ENCODE results near the gene NUP210L.

NUP210L gene

GRCh38 chr1:153970346-153970745, 184.5 kb downstream of the NUP210L start:
- Histone ChIP-seq H3K9me3 (ENCODE audit: control insufficient read depth, low read depth, low read length) (no peaks in the 10 kb centered on the region), H3K9ac (ENCODE audit: low read length) (no peak overlapping the region), H3K27ac (ENCODE audit: low read length) (no peak overlapping the region), H3K36me3 (ENCODE audit: control insufficient read depth, low read depth, low read length) (peaks cover 14% of the 10 kb centered on the region), H3K4me3 (ENCODE audit: low read length) (no peak overlapping the region), H3K27me3 (ENCODE audit: control insufficient read depth, insufficient read depth, low read length) (no peaks in the 10 kb centered on the region), H3K4me1 (ENCODE audit: control insufficient read depth, low read depth, low read length) (peaks cover 11% of the 10 kb centered on the region)

GRCh38 chr1:153968972-153969371, 185.9 kb downstream of the NUP210L start:
- H3K27ac ChIP-seq (ENCODE audit: low read length), result no peak overlapping the region
- peaks cover 11% of the 10 kb centered on the region for H3K4me1 ChIP-seq (ENCODE audit: control insufficient read depth, low read depth, low read length)
- peaks cover 3% of the 10 kb centered on the region for H3K36me3 ChIP-seq (ENCODE audit: control insufficient read depth, low read depth, low read length)
- H3K9me3 ChIP-seq (ENCODE audit: control insufficient read depth, low read depth, low read length), result no peaks in the 10 kb centered on the region
- peak overlapping the region; percentile 95 for H3K9ac ChIP-seq (ENCODE audit: low read length)
- no peaks in the 10 kb centered on the region for H3K27me3 ChIP-seq (ENCODE audit: control insufficient read depth, insufficient read depth, low read length)
- H3K4me3 ChIP-seq (ENCODE audit: low read length), result peak overlapping the region; percentile 86

- Histone ChIP-seq H3K9ac (ENCODE audit: low read length) (peak overlapping the region; percentile 95), H3K4me3 (ENCODE audit: low read length) (peak overlapping the region; percentile 86), H3K36me3 (ENCODE audit: control insufficient read depth, low read depth, low read length) (no peaks in the 10 kb centered on the region), H3K27me3 (ENCODE audit: control insufficient read depth, insufficient read depth, low read length) (no peaks in the 10 kb centered on the region), H3K4me1 (ENCODE audit: control insufficient read depth, low read depth, low read length) (peaks cover 11% of the 10 kb centered on the region), H3K9me3 (ENCODE audit: control insufficient read depth, low read depth, low read length) (no peaks in the 10 kb centered on the region), H3K27ac (ENCODE audit: low read length) (peak overlapping the region; percentile 90)
Observed at GRCh38 chr1:153968408-153968807, 186.5 kb downstream of the NUP210L start.

GRCh38 chr1:153968000-153968363, 186.9 kb downstream of the NUP210L start:
- peak overlapping the region; percentile 90 for H3K27ac ChIP-seq (ENCODE audit: low read length)
- H3K4me3 ChIP-seq (ENCODE audit: low read length), result peak overlapping the region; percentile 86
- no peaks in the 10 kb centered on the region for H3K36me3 ChIP-seq (ENCODE audit: control insufficient read depth, low read depth, low read length)
- H3K4me1 ChIP-seq (ENCODE audit: control insufficient read depth, low read depth, low read length), result peaks cover 11% of the 10 kb centered on the region
- no peaks in the 10 kb centered on the region for H3K27me3 ChIP-seq (ENCODE audit: control insufficient read depth, insufficient read depth, low read length)
- peak overlapping the region; percentile 95 for H3K9ac ChIP-seq (ENCODE audit: low read length)
- no peaks in the 10 kb centered on the region for H3K9me3 ChIP-seq (ENCODE audit: control insufficient read depth, low read depth, low read length)

- no peaks in the 10 kb centered on the region for H3K36me3 ChIP-seq (ENCODE audit: control insufficient read depth, low read depth, low read length)
- H3K27ac ChIP-seq (ENCODE audit: low read length), result peak within 1 kb of the TSS; percentile 90
- H3K9me3 ChIP-seq (ENCODE audit: control insufficient read depth, low read depth, low read length), result no peaks in the 10 kb centered on the region
- H3K9ac ChIP-seq (ENCODE audit: low read length), result peak within 1 kb of the TSS; percentile 95
- peak within 1 kb of the TSS; percentile 86 for H3K4me3 ChIP-seq (ENCODE audit: low read length)
- peaks cover 11% of the 10 kb centered on the region for H3K4me1 ChIP-seq (ENCODE audit: control insufficient read depth, low read depth, low read length)
- H3K27me3 ChIP-seq (ENCODE audit: control insufficient read depth, insufficient read depth, low read length), result no peaks in the 10 kb centered on the region
Observed at GRCh38 chr1:153967107-153967999, 187.5 kb downstream of the NUP210L start, which contains the start of gene CREB3L4. Gene CREB3L4, plus strand, starts transcription at chr1:153967902. Its CDS starts 624 bp downstream, at chr1:153968526.

GRCh38 chr1:153963850-153964331, 191.0 kb downstream of the NUP210L start:
- H3K4me1 ChIP-seq (ENCODE audit: control insufficient read depth, low read depth, low read length), result peaks cover 19% of the 10 kb centered on the region
- H3K27ac ChIP-seq (ENCODE audit: low read length), result peak overlapping the region; percentile 88
- H3K9me3 ChIP-seq (ENCODE audit: control insufficient read depth, low read depth, low read length), result no peaks in the 10 kb centered on the region
- peak overlapping the region; percentile 96 for H3K4me3 ChIP-seq (ENCODE audit: low read length)
- H3K27me3 ChIP-seq (ENCODE audit: control insufficient read depth, insufficient read depth, low read length), result no peaks in the 10 kb centered on the region
- peak overlapping the region; percentile 95 for H3K9ac ChIP-seq (ENCODE audit: low read length)
- peaks cover 20% of the 10 kb centered on the region for H3K36me3 ChIP-seq (ENCODE audit: control insufficient read depth, low read depth, low read length)

- Histone ChIP-seq H3K9ac (ENCODE audit: low read length) (peak within 1 kb of the TSS; percentile 95), H3K4me3 (ENCODE audit: low read length) (peak within 1 kb of the TSS; percentile 96), H3K9me3 (ENCODE audit: control insufficient read depth, low read depth, low read length) (no peaks in the 10 kb centered on the region), H3K36me3 (ENCODE audit: control insufficient read depth, low read depth, low read length) (peaks cover 20% of the 10 kb centered on the region), H3K27ac (ENCODE audit: low read length) (peak within 1 kb of the TSS; percentile 88), H3K4me1 (ENCODE audit: control insufficient read depth, low read depth, low read length) (peaks cover 12% of the 10 kb centered on the region), H3K27me3 (ENCODE audit: control insufficient read depth, insufficient read depth, low read length) (no peaks in the 10 kb centered on the region)
Observed at GRCh38 chr1:153963030-153963849, 191.6 kb downstream of the NUP210L start, which contains the start of gene SLC39A1. Gene SLC39A1, minus strand, starts transcription at chr1:153963537. Its CDS starts 822 bp downstream, at chr1:153962715.

GRCh38 chr1:153962088-153963029, 192.5 kb downstream of the NUP210L start:
- Histone ChIP-seq H3K27me3 (ENCODE audit: control insufficient read depth, insufficient read depth, low read length) (no peaks in the 10 kb centered on the region), H3K4me1 (ENCODE audit: control insufficient read depth, low read depth, low read length) (peaks cover 13% of the 10 kb centered on the region), H3K4me3 (ENCODE audit: low read length) (peak overlapping the region; percentile 96), H3K36me3 (ENCODE audit: control insufficient read depth, low read depth, low read length) (peaks cover 20% of the 10 kb centered on the region), H3K9me3 (ENCODE audit: control insufficient read depth, low read depth, low read length) (no peaks in the 10 kb centered on the region), H3K9ac (ENCODE audit: low read length) (peak overlapping the region; percentile 95), H3K27ac (ENCODE audit: low read length) (peak overlapping the region; percentile 86)

- peak overlapping the region; percentile 95 for H3K9ac ChIP-seq (ENCODE audit: low read length)
- H3K4me3 ChIP-seq (ENCODE audit: low read length), result peak overlapping the region; percentile 96
- H3K27me3 ChIP-seq (ENCODE audit: control insufficient read depth, insufficient read depth, low read length), result no peaks in the 10 kb centered on the region
- H3K4me1 ChIP-seq (ENCODE audit: control insufficient read depth, low read depth, low read length), result peaks cover 22% of the 10 kb centered on the region
- no peak overlapping the region for H3K27ac ChIP-seq (ENCODE audit: low read length)
- H3K36me3 ChIP-seq (ENCODE audit: control insufficient read depth, low read depth, low read length), result peaks cover 20% of the 10 kb centered on the region
- no peaks in the 10 kb centered on the region for H3K9me3 ChIP-seq (ENCODE audit: control insufficient read depth, low read depth, low read length)
Observed at GRCh38 chr1:153961421-153961820, 193.5 kb downstream of the NUP210L start.

GRCh38 chr1:153960206-153960605, 194.7 kb downstream of the NUP210L start:
- Histone ChIP-seq H3K36me3 (ENCODE audit: control insufficient read depth, low read depth, low read length) (peaks cover 20% of the 10 kb centered on the region), H3K9me3 (ENCODE audit: control insufficient read depth, low read depth, low read length) (no peaks in the 10 kb centered on the region), H3K9ac (ENCODE audit: low read length) (no peak overlapping the region), H3K4me1 (ENCODE audit: control insufficient read depth, low read depth, low read length) (peaks cover 19% of the 10 kb centered on the region), H3K27me3 (ENCODE audit: control insufficient read depth, insufficient read depth, low read length) (no peaks in the 10 kb centered on the region), H3K27ac (ENCODE audit: low read length) (no peak overlapping the region), H3K4me3 (ENCODE audit: low read length) (no peak overlapping the region)
